Measurements from ENCODE around the gene RALY.

RALY gene

GRCh38 chr20:34090645-34091044 lies 96.9 kb downstream of the RALY start:
- DNase-seq (ENCODE audit: insufficient read length, low spot score) (no peak), FAIRE-seq (no peak)
- no peak for TF ChIP-seq CTCF (IDR thresholded peaks at IDR 0.05; ENCODE audit: insufficient read depth, missing control alignments)

DNA sequence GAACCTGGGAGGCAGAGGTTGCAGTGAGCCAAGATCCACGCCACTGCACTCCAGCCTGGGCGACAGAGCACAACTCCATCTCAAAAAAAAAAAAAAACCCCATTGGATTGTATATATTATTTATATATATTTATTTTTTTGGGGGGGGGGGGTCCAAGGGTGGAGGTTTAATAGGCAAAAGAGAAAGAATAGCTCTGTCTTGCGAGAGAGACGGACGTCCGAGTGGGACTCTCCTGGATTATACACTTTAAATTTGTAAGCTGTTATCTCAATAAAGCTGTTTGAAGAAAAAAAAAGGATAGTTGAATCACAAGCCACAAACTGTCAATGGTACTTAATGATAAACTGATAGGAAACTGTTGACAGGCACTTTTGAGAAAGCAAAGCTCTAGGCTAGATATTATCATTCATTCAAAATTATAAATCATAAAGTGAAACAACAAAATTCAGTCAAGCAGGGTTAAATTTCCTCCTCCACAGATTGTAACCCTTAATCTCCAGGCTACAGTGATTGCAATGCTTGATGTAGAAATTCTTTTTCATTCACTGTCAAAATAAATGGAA lies 98.0 kb downstream of the RALY start:
- TF ChIP-seq CTCF (IDR thresholded peaks at IDR 0.05; ENCODE audit: insufficient read depth, missing control alignments), result no peak
- FAIRE-seq, result no peak
- DNase-seq (ENCODE audit: insufficient read length, low spot score), result no peak

DNA sequence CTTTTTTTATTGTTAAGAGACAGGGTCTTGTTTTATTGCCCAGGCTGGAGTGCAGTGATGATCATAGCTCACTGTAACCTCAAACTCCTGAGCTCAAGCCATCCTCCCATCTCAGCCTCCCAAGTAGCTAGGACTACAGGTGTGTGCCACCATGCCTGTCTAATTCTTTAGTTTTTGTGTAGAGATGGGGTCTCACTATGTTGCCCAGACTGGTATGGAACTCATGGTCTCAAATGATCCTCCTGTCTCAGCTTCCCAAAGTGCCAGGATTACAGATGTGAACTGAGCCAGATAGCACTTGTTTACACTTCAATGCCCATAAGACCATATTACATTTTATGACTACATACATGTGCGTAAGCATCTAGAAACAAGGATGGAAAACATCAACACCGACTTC lies 100.2 kb downstream of the RALY start:
- TF ChIP-seq CTCF (IDR thresholded peaks at IDR 0.05; ENCODE audit: insufficient read depth, missing control alignments), result no peak
- DNase-seq (ENCODE audit: insufficient read length, low spot score) (no peak), FAIRE-seq (no peak)

DNA sequence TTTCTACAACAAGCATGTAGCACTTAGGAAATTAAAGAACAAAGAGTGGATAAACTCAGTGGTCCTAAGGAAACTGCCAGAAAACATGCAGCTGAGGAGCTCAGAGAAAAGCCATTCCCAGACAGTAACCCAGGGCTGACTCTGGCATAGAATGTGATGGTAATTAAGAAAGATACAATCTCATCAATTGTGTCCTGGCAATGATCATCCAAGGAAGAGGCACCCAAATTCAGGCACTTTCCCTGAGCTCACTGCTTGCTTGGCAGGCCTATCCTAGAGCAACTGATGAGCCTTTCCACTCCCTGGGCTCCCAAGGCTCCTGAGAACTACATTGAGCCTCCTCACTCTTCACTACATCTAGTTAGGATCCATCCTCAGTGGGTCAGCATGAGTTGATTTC lies 102.1 kb downstream of the RALY start:
- no peak for TF ChIP-seq CTCF (IDR thresholded peaks at IDR 0.05; ENCODE audit: insufficient read depth, missing control alignments)
- no peak for DNase-seq (ENCODE audit: insufficient read length, low spot score)
- no peak for FAIRE-seq

GRCh38 chr20:34096699-34097444 lies 103.2 kb downstream of the RALY start:
- TF ChIP-seq CTCF (IDR thresholded peaks at IDR 0.05; ENCODE audit: insufficient read depth, missing control alignments), result no peak
- DNase-seq (ENCODE audit: insufficient read length, low spot score), result no peak
- FAIRE-seq, result no peak

DNA sequence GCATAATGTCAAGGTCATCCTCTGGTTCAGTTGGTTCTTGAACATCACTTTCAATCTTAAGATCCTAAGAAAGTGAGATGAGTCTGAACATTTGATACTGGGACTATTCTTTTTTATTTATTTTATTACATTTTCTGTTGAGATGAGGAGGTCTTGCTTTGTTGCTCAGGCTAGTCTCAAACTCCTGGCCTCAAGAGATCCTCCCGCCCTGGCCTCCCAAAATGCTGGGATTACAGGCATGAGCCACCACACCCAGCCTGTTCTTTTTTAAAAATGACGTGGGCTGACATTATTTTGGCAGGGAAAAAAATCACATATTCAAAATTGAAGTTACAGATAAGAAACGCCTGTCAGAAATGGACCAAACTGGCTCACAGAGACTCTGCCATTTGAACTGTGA lies 104.9 kb downstream of the RALY start:
- FAIRE-seq, result no peak
- DNase-seq (ENCODE audit: insufficient read length, low spot score), result no peak
- TF ChIP-seq CTCF (IDR thresholded peaks at IDR 0.05; ENCODE audit: insufficient read depth, missing control alignments), result no peak

- no peak for TF ChIP-seq CTCF (IDR thresholded peaks at IDR 0.05; ENCODE audit: insufficient read depth, missing control alignments)
- DNase-seq (ENCODE audit: insufficient read length, low spot score) (no peak), FAIRE-seq (no peak)
Measured at GRCh38 chr20:34099675-34100074, 106.0 kb downstream of the RALY start.

All from D721Med (cell line).